T1000 (cell line): ENCODE data around the gene DNAJB9.

Experiments used
- DNase-seq: peaks from one replicate; lab custom pipeline; 2025; ENCODE audit warnings: mixed read lengths; lab: John Stamatoyannopoulos, UW

DNAJB9 gene

GRCh38 chr7:108605559-108606201 lies 36.0 kb downstream of the DNAJB9 start:
- no peak for DNase-seq

GRCh38 chr7:108609643-108610042 lies 40.0 kb downstream of the DNAJB9 start:
- no peak for DNase-seq

DNA sequence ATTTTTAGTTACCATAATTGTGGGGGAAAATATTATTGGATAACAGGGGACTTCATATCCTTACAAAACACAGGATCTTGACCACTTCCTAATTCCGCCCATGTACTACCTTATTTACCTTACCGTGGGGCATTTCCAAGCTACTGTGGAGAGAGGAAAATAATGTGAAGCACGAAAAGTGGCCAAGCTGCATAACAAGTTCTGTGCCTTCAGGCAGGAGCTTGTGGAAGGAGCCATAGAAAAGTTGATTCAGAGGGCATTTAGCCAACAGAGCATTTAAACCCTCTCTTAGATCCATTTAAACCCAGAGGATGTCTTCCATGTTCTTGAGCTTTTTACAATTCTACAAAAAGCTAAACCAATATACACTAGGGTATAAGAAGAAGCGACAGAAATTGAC lies 41.6 kb downstream of the DNAJB9 start:
- no peak for DNase-seq

DNA sequence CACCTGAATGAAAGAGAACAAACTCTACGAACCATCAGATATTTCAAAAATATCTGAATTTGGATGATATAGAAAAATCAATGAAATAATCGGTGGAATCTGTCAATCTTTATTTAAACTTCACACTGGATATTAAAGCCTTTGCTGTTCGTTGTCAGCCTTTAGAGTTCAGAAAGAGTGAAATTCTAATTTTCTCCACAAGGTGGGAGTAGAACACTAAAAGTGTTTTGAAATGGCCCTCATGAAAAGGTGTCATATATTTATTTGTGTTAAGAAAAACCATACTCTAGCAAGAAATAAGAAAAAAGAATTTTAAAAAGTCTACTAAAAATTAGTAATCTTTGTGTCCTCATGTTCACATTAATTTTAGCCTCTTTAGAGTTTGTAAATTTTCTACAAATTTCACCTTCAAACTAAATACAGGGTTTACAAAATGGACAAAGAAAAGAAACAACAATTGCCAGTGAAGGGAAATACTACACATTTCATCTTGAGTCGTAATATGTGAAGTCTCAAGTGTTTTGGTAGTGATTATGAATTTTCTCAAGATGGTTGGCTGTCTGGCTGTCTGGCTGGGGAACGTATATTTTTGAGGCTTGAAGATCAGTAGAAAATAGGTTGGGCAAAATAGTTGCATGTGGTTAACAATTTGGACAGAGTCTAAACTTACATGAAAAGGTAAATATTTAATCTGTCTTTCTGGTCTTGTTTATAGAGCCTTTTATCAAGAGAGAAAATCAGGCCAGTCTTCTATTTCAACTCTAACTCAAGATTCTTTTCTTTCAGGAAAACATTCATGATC lies 43.7 kb downstream of the DNAJB9 start:
- no peak for DNase-seq

DNA sequence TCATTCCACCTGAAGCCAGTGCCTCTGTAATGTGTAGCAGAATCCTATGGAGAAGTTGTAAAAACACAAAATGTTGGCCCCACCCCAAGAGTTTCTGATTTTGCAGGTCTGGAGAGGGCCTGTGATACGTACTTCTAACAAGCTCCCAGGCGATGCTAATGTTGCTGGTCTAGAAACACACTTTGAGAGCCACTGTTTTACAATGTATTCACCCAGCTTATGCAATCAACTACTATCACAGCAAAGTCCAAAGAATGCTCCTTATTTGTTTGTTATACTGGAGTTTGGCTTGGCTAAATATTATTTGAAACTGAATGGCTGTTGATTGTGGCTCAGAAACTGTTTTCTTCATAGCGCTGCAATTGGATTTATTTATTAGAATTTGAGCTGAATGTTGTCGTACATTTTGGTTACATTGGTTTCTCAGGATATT lies 44.3 kb downstream of the DNAJB9 start:
- DNase-seq, result no peak

DNA sequence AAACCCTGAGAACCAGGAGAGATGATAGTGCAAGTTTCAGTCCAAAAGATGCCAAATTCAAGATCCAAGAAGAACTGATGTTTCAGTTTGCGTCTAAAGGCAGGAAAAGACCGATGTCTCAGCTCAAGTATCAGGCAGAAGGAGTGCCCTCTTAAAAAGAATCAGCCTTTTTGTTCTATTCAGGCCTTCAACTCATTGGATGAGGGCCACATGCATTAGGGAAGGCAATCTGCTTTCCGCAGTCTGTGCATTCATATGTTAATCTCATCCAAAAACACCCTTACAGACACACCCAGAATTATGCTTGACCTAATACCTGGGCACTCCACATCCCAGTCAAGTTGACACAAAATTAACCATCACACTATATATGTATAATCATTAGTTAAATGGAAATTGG lies 45.2 kb downstream of the DNAJB9 start:
- DNase-seq, result no peak

GRCh38 chr7:108618056-108618455 lies 48.4 kb downstream of the DNAJB9 start:
- no peak for DNase-seq

GRCh38 chr7:108623220-108623619 lies 53.5 kb downstream of the DNAJB9 start:
- no peak for DNase-seq
